K562 (cell line): Measurements from ENCODE around the gene UPF2. TPM values are rescaled to one million over a fixed set of nuclear protein-coding genes. Genes with fewer than 3 reads are reported as not detected.

Experiments
- ATAC-seq: fragments of 200-7000 bp; cut with Tn5 transposase; 3 replicates; pipeline ENCODE4 v1.9.1; 2020; ENCODE audit warnings: moderate library complexity
- BruUV-seq: library from RNA; stranded (reverse); fragments of 400-500 nt; replicated peaks from 2 replicates; lab custom pipeline; 2021; lab: Mats Ljungman, UMichigan
- CTCF ChIA-PET: fragments of 300-600 bp; formaldehyde crosslinking; extraction: SDS; loops from one replicate; lab custom pipeline; 2021; ENCODE audit warnings: low intra/inter-chr PET ratio; lab: Yijun Ruan, JAX
- POLR2A ChIA-PET: fragments of 300-600, 350-650 bp; sonication (Branson Sonifier 250); formaldehyde crosslinking; extraction: SDS; loops from one replicate; lab custom pipeline; 2021; ENCODE audit warnings: antibody characterized with exemption, inconsistent platforms; lab: Yijun Ruan, JAX
- DNase-seq, 4 experiments: peaks; one replicate each; pipeline versions ENCODE4 v3.0.0 to v3.0.0-alpha.2; 2011 to 2018; ENCODE audit warnings: low spot score in 3 of 4, mixed read lengths in 3 of 4; ENCODE audit errors: extremely low read depth in 1 of 4
- FAIRE-seq: peaks from 2 replicates; lab custom pipeline; 2011; peaks lifted over from hg19 to GRCh38; lab: Jason Lieb, UNC
- H2AFZ ChIP-seq: 2 replicates; pipeline ENCODE4 v1.6.0; 2011; ENCODE audit warnings: low read depth, low read length, control low read depth, inconsistent platforms
- H3K27ac ChIP-seq: fragments of 200-600 bp; 3 replicates; pipeline ENCODE4 v1.8.0; 2011; ENCODE audit warnings: low read depth, mild to moderate bottlenecking, control low read depth, inconsistent platforms, low read length, moderate library complexity, mixed read lengths; ENCODE audit errors: extremely low read depth
- H3K27me3 ChIP-seq, 2 experiments: fragments of 300-600 bp in 1 of 2; 2 replicates in 1 of 2; 3 replicates in 1 of 2; pipeline versions ENCODE4 v1.6.0 to v1.8.0; 2011; ENCODE audit warnings: inconsistent platforms in 2 of 2, low read length in 2 of 2, mild to moderate bottlenecking in 1 of 2, mixed read lengths in 1 of 2, moderate library complexity in 1 of 2; ENCODE audit not compliant: control insufficient read depth in 2 of 2, insufficient read depth in 2 of 2
- H3K36me3 ChIP-seq: fragments of 300-600 bp; 3 replicates; pipeline ENCODE4 v1.8.0; 2011; ENCODE audit warnings: mild to moderate bottlenecking, low read length, inconsistent platforms; ENCODE audit not compliant: control insufficient read depth, insufficient read depth
- H3K4me1 ChIP-seq, 2 experiments: fragments of 200-600 bp in 1 of 2; replicated peaks in 1 of 2; 2 replicates in 1 of 2; 3 replicates in 1 of 2; pipeline versions ENCODE4 v1.5.1 to v1.8.0; 2011; ENCODE audit warnings: inconsistent platforms in 2 of 2, low read length in 2 of 2, mild to moderate bottlenecking in 1 of 2, mixed read lengths in 1 of 2, moderate library complexity in 1 of 2; ENCODE audit not compliant: control insufficient read depth in 2 of 2, insufficient read depth in 2 of 2
- H3K4me2 ChIP-seq: 2 replicates; pipeline ENCODE4 v1.6.1; 2011; ENCODE audit warnings: low read length, control low read depth, inconsistent platforms, mixed read lengths; ENCODE audit not compliant: insufficient read depth
- H3K4me3 ChIP-seq: fragments of 200-600 bp; sonication (generic), shearing (Covaris generic); 2 replicates; pipeline ENCODE4 v1.5.1; 2016; ENCODE audit warnings: control low read depth, inconsistent platforms
- H3K79me2 ChIP-seq: fragments of 200-600 bp; 3 replicates; pipeline ENCODE4 v1.8.0; 2011; ENCODE audit warnings: low read length, inconsistent platforms; ENCODE audit not compliant: control insufficient read depth, insufficient read depth
- H3K9ac ChIP-seq, 2 experiments: 2 replicates each; pipeline versions ENCODE4 v1.6.0 to v1.6.1; 2011; ENCODE audit warnings: low read depth in 2 of 2, low read length in 2 of 2, control low read depth in 1 of 2, inconsistent platforms in 1 of 2, mild to moderate bottlenecking in 1 of 2, mixed read lengths in 1 of 2; ENCODE audit not compliant: insufficient read depth in 1 of 2
- H3K9me1 ChIP-seq: one replicate; pipeline ENCODE4 v1.6.0; 2011; ENCODE audit warnings: inconsistent platforms, mild to moderate bottlenecking, low read length, moderate library complexity; ENCODE audit not compliant: control insufficient read depth, insufficient read depth
- H3K9me3 ChIP-seq: replicated peaks from 2 replicates; pipeline ENCODE4 v1.5.1; 2011; ENCODE audit warnings: low read depth, low read length, inconsistent platforms; ENCODE audit not compliant: control insufficient read depth, insufficient read depth
- H4K20me1 ChIP-seq: replicated peaks from 2 replicates; pipeline ENCODE4 v1.6.1; 2011; ENCODE audit warnings: low read length, inconsistent platforms, mixed read lengths; ENCODE audit not compliant: control insufficient read depth, insufficient read depth
- CBX2 ChIP-seq: fragments of 200-600 bp; sonication (generic); IDR thresholded peaks from one replicate; pipeline ENCODE4 v1.6.1; 2012; ENCODE audit warnings: mild to moderate bottlenecking, low read length, inconsistent platforms; ENCODE audit not compliant: insufficient read depth, poor library complexity, severe bottlenecking
- HDAC2 ChIP-seq: fragments of 450-650 bp; IDR thresholded peaks from 2 replicates; pipeline ENCODE4 v1.6.1; 2016; ENCODE audit warnings: mild to moderate bottlenecking
- NR3C1 ChIP-seq: sonication (generic); formaldehyde crosslinking; IDR thresholded peaks from 2 replicates; pipeline ENCODE4 v1.8.1; 2022; ENCODE audit warnings: missing genetic modification reagents
- RFX7 ChIP-seq: fragments of 250-450 bp; sonication (Bioruptor Pico); IDR thresholded peaks from 2 replicates; pipeline ENCODE4 v1.5.1; 2021; ENCODE audit warnings: mild to moderate bottlenecking
- RHOXF2B ChIP-seq: fragments of 250-450 bp; sonication (Bioruptor Pico); conservative IDR thresholded peaks from 2 replicates; pipeline ENCODE4 v1.5.1; 2021
- SAP30 ChIP-seq: fragments of 200-600 bp; sonication (generic); IDR thresholded peaks from 2 replicates; pipeline ENCODE4 v1.6.1; 2012; ENCODE audit warnings: borderline replicate concordance, low read depth, mild to moderate bottlenecking, moderate library complexity, low read length, control low read depth, inconsistent platforms; ENCODE audit not compliant: insufficient read depth, poor library complexity, severe bottlenecking
- SIX5 ChIP-seq, 2 experiments: IDR thresholded peaks; 2 replicates each; pipeline ENCODE4 v1.6.1; 2011; ENCODE audit warnings: low read length in 2 of 2, borderline replicate concordance in 1 of 2, low read depth in 1 of 2, mild to moderate bottlenecking in 1 of 2, moderate library complexity in 1 of 2; ENCODE audit not compliant: insufficient read depth in 1 of 2
- ZNF23 ChIP-seq: fragments of 250-450 bp; sonication (Bioruptor Pico); IDR thresholded peaks from 2 replicates; pipeline ENCODE4 v1.4.0; 2020; ENCODE audit warnings: mild to moderate bottlenecking
- ZNF3 ChIP-seq: fragments of 250-450 bp; sonication (Bioruptor Pico); IDR thresholded peaks from 2 replicates; pipeline ENCODE4 v1.5.0; 2021; ENCODE audit warnings: mild to moderate bottlenecking, moderate library complexity
- WGBS: fragments of 100-300 bp; shearing (Covaris generic); methylation state at CpG from one replicate; pipeline ENCODE4 v1.1.6; 2016; ENCODE audit warnings: low coverage, mixed read lengths; ENCODE audit not compliant: insufficient coverage; ENCODE audit errors: missing lambda C conversion rate; 5-methylcytosine and 5-hydroxymethylcytosine counted together
- in situ Hi-C: fragments of 300-500 bp; cut with MboI; formaldehyde crosslinking; loops from 4 replicates; pipeline ENCODE4 v1.15.0; 2018; ENCODE audit warnings: inconsistent platforms, mixed read lengths
- intact Hi-C: fragments of 100-400 bp; cut with micrococcal nuclease; formaldehyde crosslinking; loops from 2 replicates; pipeline ENCODE4 v1.14.2; 2022
- polyA plus RNA-seq, 8 experiments: library from polyadenylated mRNA; depleted of rRNA in 4 of 8; stranded (reverse) in 5 of 8; unstranded in 3 of 8; fragments of >200 nt; fragmentation: Nextera tagmentation in 2 of 8; fragmentation: Illumina TruSeq in 1 of 8; extraction: Ambion mirVana in 2 of 8; extraction: Trizol in 1 of 8; gene quantifications; 2 replicates each; pipeline versions ENCODE4 v1.2.1 to v1.2.3, GENCODE V29; 2011 to 2014; ENCODE audit warnings: inconsistent platforms in 1 of 8, missing spikeins in 1 of 8
- total RNA-seq, 7 experiments: library from RNA; depleted of rRNA in 6 of 7; stranded (reverse); fragments of >200 nt in 6 of 7; fragmentation: Illumina TruSeq in 2 of 7; extraction: Trizol in 2 of 7; gene quantifications; 2 replicates each; pipeline versions ENCODE4 v1.2.1 to v1.2.3, GENCODE V29; 2011 to 2021; ENCODE audit warnings: low replicate concordance in 1 of 7
- TF ChIP-seq, protein P1 (sequence below): fragments of 450-650 bp; formaldehyde crosslinking; IDR thresholded peaks from 2 replicates; pipeline ENCODE4 v1.4.0; 2020; ENCODE audit warnings: mild to moderate bottlenecking, moderate library complexity
- TF ChIP-seq, protein P2 (sequence below): sonication (generic); formaldehyde crosslinking; IDR thresholded peaks from 2 replicates; pipeline ENCODE4 v1.8.1; 2023; ENCODE audit warnings: mild to moderate bottlenecking, missing genetic modification reagents, moderate library complexity
- TF ChIP-seq, protein P3 (sequence below): fragments of 450-650 bp; formaldehyde crosslinking; IDR thresholded peaks from 2 replicates; pipeline ENCODE4 v1.4.0; 2022; ENCODE audit warnings: missing genetic modification characterization

Gene UPF2
- total and polyA plus RNA-seq, 9 of the 15 experiments (the other 6 are each of a cell fraction or from before 2014, with no cell fraction given), result 13.9 to 37.7 (median 23.7) TPM

DNA sequence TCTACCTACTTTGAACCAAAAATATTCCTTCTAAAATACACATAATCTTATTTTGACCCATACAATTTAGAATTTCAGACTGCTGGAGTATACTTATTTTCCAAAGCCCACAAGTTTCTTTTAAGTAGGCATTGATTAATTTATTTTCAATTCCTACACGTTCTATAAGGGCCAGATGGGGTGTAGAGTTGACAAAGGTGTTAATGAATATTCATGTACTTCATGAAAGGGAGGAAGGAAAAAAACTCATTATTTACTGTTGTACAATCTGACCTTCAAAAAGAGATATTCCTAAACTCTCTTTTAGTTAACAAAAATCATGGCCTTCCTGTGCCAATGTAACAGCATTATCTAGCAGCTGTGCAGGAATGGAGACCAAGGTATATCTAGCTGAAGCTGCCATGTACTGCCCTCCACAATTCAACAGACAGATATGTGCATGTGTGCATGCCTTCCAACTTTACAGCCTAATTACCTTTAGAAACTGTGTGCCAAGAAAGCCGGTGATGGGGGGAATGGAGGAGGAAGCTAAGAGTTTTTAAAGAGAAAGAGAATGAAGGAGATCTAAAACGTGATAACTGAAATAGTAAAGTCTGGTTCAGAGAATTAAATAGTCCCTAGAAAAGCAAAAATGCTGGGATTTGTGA lies 108.9 kb downstream of the UPF2 start:
- no peak overlapping the region for H2AFZ ChIP-seq
- no peak overlapping the region for H3K4me3 ChIP-seq
- CTCF ChIA-PET, result no interaction called here
- BruUV-seq, result no TSS peak
- no peaks in the 10 kb centered on the region for H3K9me3 ChIP-seq
- no peaks in the 10 kb centered on the region for H3K4me1 ChIP-seq
- intact Hi-C loops (no loop called here), in situ Hi-C loops (no loop called here)
- DNase-seq, result no peak
- H3K79me2 ChIP-seq, result no peaks in the 10 kb centered on the region
- H3K4me2 ChIP-seq, result no peak overlapping the region
- no peak for TF ChIP-seq ZNF3
- TF ChIP-seq, protein P1, sequence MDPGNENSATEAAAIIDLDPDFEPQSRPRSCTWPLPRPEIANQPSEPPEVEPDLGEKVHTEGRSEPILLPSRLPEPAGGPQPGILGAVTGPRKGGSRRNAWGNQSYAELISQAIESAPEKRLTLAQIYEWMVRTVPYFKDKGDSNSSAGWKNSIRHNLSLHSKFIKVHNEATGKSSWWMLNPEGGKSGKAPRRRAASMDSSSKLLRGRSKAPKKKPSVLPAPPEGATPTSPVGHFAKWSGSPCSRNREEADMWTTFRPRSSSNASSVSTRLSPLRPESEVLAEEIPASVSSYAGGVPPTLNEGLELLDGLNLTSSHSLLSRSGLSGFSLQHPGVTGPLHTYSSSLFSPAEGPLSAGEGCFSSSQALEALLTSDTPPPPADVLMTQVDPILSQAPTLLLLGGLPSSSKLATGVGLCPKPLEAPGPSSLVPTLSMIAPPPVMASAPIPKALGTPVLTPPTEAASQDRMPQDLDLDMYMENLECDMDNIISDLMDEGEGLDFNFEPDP (CRISPR knock-in tag), result no peak
- no peaks in the 10 kb centered on the region for H4K20me1 ChIP-seq
- no peak overlapping the region for H3K9ac ChIP-seq
- no peaks in the 10 kb centered on the region for H3K9me1 ChIP-seq
- H3K27me3 ChIP-seq, result no peaks in the 10 kb centered on the region
- ATAC-seq, result no peak
- POLR2A ChIA-PET, result interaction anchor here (1.2 kb wide), 1 partner anchor 10 kb away, joined by 4 read pairs; no protein-coding TSS in a partner anchor
- peaks cover 66% of the 10 kb centered on the region for H3K36me3 ChIP-seq
- WGBS, result 67% methylated on average over 3 of the region's 3 CpGs
- no peak for FAIRE-seq
- H3K27ac ChIP-seq, result no peak overlapping the region

DNA sequence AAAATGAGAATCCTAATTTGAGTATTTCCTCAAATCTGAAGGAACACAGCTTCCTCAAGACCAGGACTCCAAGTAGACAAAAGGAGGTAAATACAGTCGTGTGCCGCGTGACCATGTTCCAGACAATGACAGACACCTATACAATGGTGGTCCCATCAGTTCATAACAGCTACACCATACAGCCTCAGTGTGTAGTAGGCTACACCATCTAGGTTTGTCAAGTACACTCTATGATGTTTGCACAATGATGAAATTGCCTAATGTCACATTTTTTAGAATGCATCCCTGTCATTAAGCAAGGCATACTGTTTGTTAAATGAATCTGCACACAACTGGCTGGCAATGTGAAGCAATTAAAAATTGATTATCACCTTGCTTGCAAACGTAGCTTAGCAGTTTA lies 111.6 kb downstream of the UPF2 start:
- Histone ChIP-seq H3K9ac (no peak overlapping the region), H3K27ac (no peak overlapping the region), H3K4me3 (no peak overlapping the region), H3K4me1 (no peaks in the 10 kb centered on the region), H2AFZ (no peak overlapping the region), H3K9me3 (no peaks in the 10 kb centered on the region), H3K27me3 (no peaks in the 10 kb centered on the region), H3K4me2 (no peak overlapping the region), H3K36me3 (peaks cover 77% of the 10 kb centered on the region), H3K9me1 (no peaks in the 10 kb centered on the region), H3K79me2 (no peaks in the 10 kb centered on the region), H4K20me1 (no peaks in the 10 kb centered on the region)
- BruUV-seq, result no TSS peak
- 92% methylated on average over 4 of the region's 4 CpGs for WGBS
- FAIRE-seq (no peak), ATAC-seq (no peak), DNase-seq (no peak)
- POLR2A ChIA-PET, result no interaction called here
- intact Hi-C loops (no loop called here), in situ Hi-C loops (no loop called here)
- CTCF ChIA-PET, result no interaction called here
- TF ChIP-seq RFX7 (no peak), SIX5 (IDR thresholded peaks at IDR 0.05; ENCODE audit: borderline replicate concordance in 1 of 2, insufficient read depth in 1 of 2, low read depth in 1 of 2, low read length in 2 of 2) (no peak), NR3C1 (no peak), RHOXF2B (no peak), CBX2 (no peak), HDAC2 (no peak), ZNF23 (CRISPR knock-in tag) (no peak), SAP30 (no peak)
- TF ChIP-seq, protein P2, sequence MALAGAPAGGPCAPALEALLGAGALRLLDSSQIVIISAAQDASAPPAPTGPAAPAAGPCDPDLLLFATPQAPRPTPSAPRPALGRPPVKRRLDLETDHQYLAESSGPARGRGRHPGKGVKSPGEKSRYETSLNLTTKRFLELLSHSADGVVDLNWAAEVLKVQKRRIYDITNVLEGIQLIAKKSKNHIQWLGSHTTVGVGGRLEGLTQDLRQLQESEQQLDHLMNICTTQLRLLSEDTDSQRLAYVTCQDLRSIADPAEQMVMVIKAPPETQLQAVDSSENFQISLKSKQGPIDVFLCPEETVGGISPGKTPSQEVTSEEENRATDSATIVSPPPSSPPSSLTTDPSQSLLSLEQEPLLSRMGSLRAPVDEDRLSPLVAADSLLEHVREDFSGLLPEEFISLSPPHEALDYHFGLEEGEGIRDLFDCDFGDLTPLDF (CRISPR knock-in tag), result no peak
- TF ChIP-seq, protein P3, sequence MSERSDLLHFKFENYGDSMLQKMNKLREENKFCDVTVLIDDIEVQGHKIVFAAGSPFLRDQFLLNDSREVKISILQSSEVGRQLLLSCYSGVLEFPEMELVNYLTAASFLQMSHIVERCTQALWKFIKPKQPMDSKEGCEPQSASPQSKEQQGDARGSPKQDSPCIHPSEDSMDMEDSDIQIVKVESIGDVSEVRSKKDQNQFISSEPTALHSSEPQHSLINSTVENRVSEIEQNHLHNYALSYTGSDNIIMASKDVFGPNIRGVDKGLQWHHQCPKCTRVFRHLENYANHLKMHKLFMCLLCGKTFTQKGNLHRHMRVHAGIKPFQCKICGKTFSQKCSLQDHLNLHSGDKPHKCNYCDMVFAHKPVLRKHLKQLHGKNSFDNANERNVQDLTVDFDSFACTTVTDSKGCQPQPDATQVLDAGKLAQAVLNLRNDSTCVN (CRISPR knock-in tag), result no peak
